ENCODE measurements around the gene AGAP1. TPM values are rescaled to one million over a fixed set of nuclear protein-coding genes. Genes with fewer than 3 reads are reported as not detected.

The AGAP1 gene
- total RNA-seq, 1 experiment from 2014 or later, result 23.4 TPM

GRCh38 chr2:235640926-235641723 lies 147.3 kb downstream of the AGAP1 start:
- Histone ChIP-seq H3K4me3 (no peak overlapping the region), H3K4me1 (replicated peaks) (peaks cover 30% of the 10 kb centered on the region), H3K27ac (no peak overlapping the region), H3K9me3 (replicated peaks) (no peaks in the 10 kb centered on the region), H3K36me3 (no peaks in the 10 kb centered on the region), H3K27me3 (replicated peaks) (no peaks in the 10 kb centered on the region)
- no peak for DNase-seq (ENCODE audit: low read depth in 1 of 2, low spot score in 2 of 2)

- Histone ChIP-seq H3K9me3 (replicated peaks) (no peaks in the 10 kb centered on the region), H3K4me1 (replicated peaks) (peaks cover 30% of the 10 kb centered on the region), H3K27me3 (replicated peaks) (no peaks in the 10 kb centered on the region), H3K4me3 (no peak overlapping the region), H3K36me3 (no peaks in the 10 kb centered on the region), H3K27ac (no peak overlapping the region)
- DNase-seq (ENCODE audit: low read depth in 1 of 2, low spot score in 2 of 2), result no peak
Measured at GRCh38 chr2:235641956-235642355, 148.1 kb downstream of the AGAP1 start.

- Histone ChIP-seq H3K4me1 (replicated peaks) (peaks cover 30% of the 10 kb centered on the region), H3K27me3 (replicated peaks) (no peaks in the 10 kb centered on the region), H3K36me3 (no peaks in the 10 kb centered on the region), H3K4me3 (no peak overlapping the region), H3K9me3 (replicated peaks) (no peaks in the 10 kb centered on the region), H3K27ac (no peak overlapping the region)
- DNase-seq (ENCODE audit: low read depth in 1 of 2, low spot score in 2 of 2), result no peak
Measured at GRCh38 chr2:235642446-235643098, 148.7 kb downstream of the AGAP1 start.

GRCh38 chr2:235643680-235644511 lies 150.1 kb downstream of the AGAP1 start:
- H3K36me3 ChIP-seq, result no peaks in the 10 kb centered on the region
- no peak for DNase-seq (ENCODE audit: low read depth in 1 of 2, low spot score in 2 of 2)
- no peaks in the 10 kb centered on the region for H3K27me3 ChIP-seq (replicated peaks)
- H3K4me1 ChIP-seq (replicated peaks), result peaks cover 23% of the 10 kb centered on the region
- no peak overlapping the region for H3K27ac ChIP-seq
- H3K9me3 ChIP-seq (replicated peaks), result no peaks in the 10 kb centered on the region
- H3K4me3 ChIP-seq, result no peak overlapping the region

- no peaks in the 10 kb centered on the region for H3K9me3 ChIP-seq (replicated peaks)
- peaks cover 6% of the 10 kb centered on the region for H3K4me1 ChIP-seq (replicated peaks)
- H3K4me3 ChIP-seq, result no peak overlapping the region
- no peaks in the 10 kb centered on the region for H3K27me3 ChIP-seq (replicated peaks)
- no peak overlapping the region for H3K27ac ChIP-seq
- H3K36me3 ChIP-seq, result no peaks in the 10 kb centered on the region
- no peak for DNase-seq (ENCODE audit: low read depth in 1 of 2, low spot score in 2 of 2)
Measured at GRCh38 chr2:235647264-235647663, 153.4 kb downstream of the AGAP1 start.

- Histone ChIP-seq H3K27me3 (replicated peaks) (no peaks in the 10 kb centered on the region), H3K36me3 (no peaks in the 10 kb centered on the region), H3K4me3 (no peak overlapping the region), H3K27ac (no peak overlapping the region), H3K4me1 (replicated peaks) (peaks cover under 1% of the 10 kb centered on the region), H3K9me3 (replicated peaks) (no peaks in the 10 kb centered on the region)
- DNase-seq (ENCODE audit: low read depth in 1 of 2, low spot score in 2 of 2), result no peak
Measured at GRCh38 chr2:235647877-235648276, 154.0 kb downstream of the AGAP1 start.

- DNase-seq (ENCODE audit: low read depth in 1 of 2, low spot score in 2 of 2), result no peak
- H3K36me3 ChIP-seq, result no peaks in the 10 kb centered on the region
- no peak overlapping the region for H3K4me3 ChIP-seq
- H3K4me1 ChIP-seq (replicated peaks), result peaks cover 10% of the 10 kb centered on the region
- H3K27me3 ChIP-seq (replicated peaks), result no peaks in the 10 kb centered on the region
- no peak overlapping the region for H3K27ac ChIP-seq
- H3K9me3 ChIP-seq (replicated peaks), result no peaks in the 10 kb centered on the region
Measured at GRCh38 chr2:235649418-235649817, 155.6 kb downstream of the AGAP1 start.

GRCh38 chr2:235651643-235652042 lies 157.8 kb downstream of the AGAP1 start:
- Histone ChIP-seq H3K27me3 (replicated peaks) (no peaks in the 10 kb centered on the region), H3K9me3 (replicated peaks) (no peaks in the 10 kb centered on the region), H3K4me3 (no peak overlapping the region), H3K4me1 (replicated peaks) (peaks cover 12% of the 10 kb centered on the region), H3K36me3 (no peaks in the 10 kb centered on the region), H3K27ac (no peak overlapping the region)
- DNase-seq (ENCODE audit: low read depth in 1 of 2, low spot score in 2 of 2), result no peak

GRCh38 chr2:235654103-235654813 lies 160.4 kb downstream of the AGAP1 start:
- Histone ChIP-seq H3K4me3 (no peak overlapping the region), H3K36me3 (no peaks in the 10 kb centered on the region), H3K27me3 (replicated peaks) (no peaks in the 10 kb centered on the region), H3K9me3 (replicated peaks) (no peaks in the 10 kb centered on the region), H3K4me1 (replicated peaks) (peaks cover 24% of the 10 kb centered on the region), H3K27ac (no peak overlapping the region)
- no peak for DNase-seq (ENCODE audit: low read depth in 1 of 2, low spot score in 2 of 2)

GRCh38 chr2:235658351-235659174 lies 164.7 kb downstream of the AGAP1 start:
- no peaks in the 10 kb centered on the region for H3K9me3 ChIP-seq (replicated peaks)
- H3K27ac ChIP-seq, result no peak overlapping the region
- H3K27me3 ChIP-seq (replicated peaks), result no peaks in the 10 kb centered on the region
- no peak overlapping the region for H3K4me3 ChIP-seq
- H3K4me1 ChIP-seq (replicated peaks), result peaks cover 53% of the 10 kb centered on the region
- H3K36me3 ChIP-seq, result no peaks in the 10 kb centered on the region
- DNase-seq (ENCODE audit: low read depth in 1 of 2, low spot score in 2 of 2), result no peak

- Histone ChIP-seq H3K4me1 (replicated peaks) (peaks cover 45% of the 10 kb centered on the region), H3K36me3 (no peaks in the 10 kb centered on the region), H3K9me3 (replicated peaks) (no peaks in the 10 kb centered on the region), H3K4me3 (no peak overlapping the region), H3K27me3 (replicated peaks) (no peaks in the 10 kb centered on the region), H3K27ac (peak overlapping the region; percentile 51; the same call in 1 of the 2 replicates)
- DNase-seq (ENCODE audit: low read depth in 1 of 2, low spot score in 2 of 2), result peak; percentile 95 to 97
Measured at GRCh38 chr2:235659767-235660322, 166.0 kb downstream of the AGAP1 start.

GRCh38 chr2:235660484-235661082 lies 166.7 kb downstream of the AGAP1 start:
- no peaks in the 10 kb centered on the region for H3K36me3 ChIP-seq
- no peak overlapping the region for H3K4me3 ChIP-seq
- 0 out of 2 replicates have a peak overlapping the region, but pooled peaks have one; percentile 11 for H3K27ac ChIP-seq
- H3K4me1 ChIP-seq (replicated peaks), result peaks cover 47% of the 10 kb centered on the region
- H3K27me3 ChIP-seq (replicated peaks), result no peaks in the 10 kb centered on the region
- no peaks in the 10 kb centered on the region for H3K9me3 ChIP-seq (replicated peaks)
- DNase-seq (ENCODE audit: low read depth in 1 of 2, low spot score in 2 of 2), result no peak
